SK-N-SH treated with all-trans-retinoic acid at 6 μM for 48 hours (cell line): ENCODE data around the gene LMNB1.

ENCODE experiments used
- ATAC-seq: fragments of 200-7000 bp; cut with Tn5 transposase; 3 replicates; pipeline ENCODE4 v1.9.1; 2020; ENCODE audit warnings: mild to moderate bottlenecking, moderate library complexity
- ARNTL ChIP-seq: fragments of 450-650 bp; formaldehyde crosslinking; IDR thresholded peaks from 2 replicates; pipeline ENCODE4 v1.5.0; 2020; ENCODE audit warnings: low read depth, mild to moderate bottlenecking, moderate library complexity, borderline replicate concordance
- BACH2 ChIP-seq: fragments of 250-450 bp; sonication (Bioruptor Pico); IDR thresholded peaks from 2 replicates; pipeline ENCODE4 v1.9.0; 2021; ENCODE audit warnings: mild to moderate bottlenecking, borderline replicate concordance
- CSDC2 ChIP-seq: fragments of 250-450 bp; sonication (Bioruptor Pico); IDR thresholded peaks from 2 replicates; pipeline ENCODE4 v1.5.0; 2020; ENCODE audit warnings: mild to moderate bottlenecking, moderate library complexity
- CSRNP3 ChIP-seq: fragments of 250-450 bp; sonication (Bioruptor Pico); IDR thresholded peaks from 2 replicates; pipeline ENCODE4 v1.5.1; 2021; ENCODE audit warnings: mild to moderate bottlenecking, moderate library complexity
- GLIS3 ChIP-seq: fragments of 250-450 bp; sonication (Bioruptor Pico); IDR thresholded peaks from 2 replicates; pipeline ENCODE4 v1.5.0; 2020; ENCODE audit warnings: mild to moderate bottlenecking, moderate library complexity
- OSR1 ChIP-seq: fragments of 250-450 bp; sonication (Bioruptor Pico); IDR thresholded peaks from 2 replicates; pipeline ENCODE4 v1.8.0; 2022; ENCODE audit warnings: moderate library complexity, mild to moderate bottlenecking, inconsistent platforms
- PATZ1 ChIP-seq: fragments of 250-450 bp; sonication (Bioruptor Pico); IDR thresholded peaks from 2 replicates; pipeline ENCODE4 v1.8.0; 2020; ENCODE audit warnings: mild to moderate bottlenecking, moderate library complexity, borderline replicate concordance
- POU6F1 ChIP-seq: fragments of 250-450 bp; sonication (Bioruptor Pico); IDR thresholded peaks from 2 replicates; pipeline ENCODE4 v1.8.0; 2021; ENCODE audit warnings: low read depth, mild to moderate bottlenecking, moderate library complexity, borderline replicate concordance
- PPARA ChIP-seq: fragments of 250-450 bp; sonication (Bioruptor Pico); IDR thresholded peaks from 2 replicates; pipeline ENCODE4 v1.5.0; 2020; ENCODE audit warnings: mild to moderate bottlenecking, borderline replicate concordance
- SNAI2 ChIP-seq: fragments of 250-450 bp; sonication (Bioruptor Pico); IDR thresholded peaks from 2 replicates; pipeline ENCODE4 v1.5.0; 2020; ENCODE audit warnings: mild to moderate bottlenecking, moderate library complexity
- TCF4 ChIP-seq: fragments of 250-450 bp; sonication (Bioruptor Pico); IDR thresholded peaks from 2 replicates; pipeline ENCODE4 v1.8.0; 2021; ENCODE audit warnings: mild to moderate bottlenecking, moderate library complexity, borderline replicate concordance
- TOX ChIP-seq: fragments of 250-450 bp; sonication (Bioruptor Pico); IDR thresholded peaks from 2 replicates; pipeline ENCODE4 v1.8.0; 2021; ENCODE audit warnings: mild to moderate bottlenecking, moderate library complexity, borderline replicate concordance
- TSHZ2 ChIP-seq: fragments of 250-450 bp; sonication (Bioruptor Pico); IDR thresholded peaks from 2 replicates; pipeline ENCODE4 v1.5.0; 2020; ENCODE audit warnings: mild to moderate bottlenecking, moderate library complexity
- ZC3H10 ChIP-seq: fragments of 250-450 bp; sonication (Bioruptor Pico); IDR thresholded peaks from 2 replicates; pipeline ENCODE4 v1.5.1; 2021; ENCODE audit warnings: mild to moderate bottlenecking, moderate library complexity
- ZFP3 ChIP-seq: fragments of 250-450 bp; sonication (Bioruptor Pico); IDR thresholded peaks from 2 replicates; pipeline ENCODE4 v1.5.0; 2020; ENCODE audit warnings: mild to moderate bottlenecking, moderate library complexity
- ZFP30 ChIP-seq: fragments of 450-650 bp; formaldehyde crosslinking; IDR thresholded peaks from 2 replicates; pipeline ENCODE4 v1.5.0; 2022; ENCODE audit warnings: mild to moderate bottlenecking, moderate library complexity
- ZNF565 ChIP-seq: fragments of 450-650 bp; formaldehyde crosslinking; conservative IDR thresholded peaks from 2 replicates; pipeline ENCODE4 v1.5.0; 2020; ENCODE audit warnings: low read depth, mild to moderate bottlenecking, moderate library complexity
- TF ChIP-seq, protein P1 (sequence below): fragments of 250-450 bp; sonication (Bioruptor Pico); IDR thresholded peaks from 2 replicates; pipeline ENCODE4 v1.5.1; 2020; ENCODE audit warnings: low read depth, mild to moderate bottlenecking, moderate library complexity

Gene LMNB1

GRCh38 chr5:126854526-126855110 lies 77.7 kb downstream of the LMNB1 start (continued):
- no peak for TF ChIP-seq TSHZ2

DNA sequence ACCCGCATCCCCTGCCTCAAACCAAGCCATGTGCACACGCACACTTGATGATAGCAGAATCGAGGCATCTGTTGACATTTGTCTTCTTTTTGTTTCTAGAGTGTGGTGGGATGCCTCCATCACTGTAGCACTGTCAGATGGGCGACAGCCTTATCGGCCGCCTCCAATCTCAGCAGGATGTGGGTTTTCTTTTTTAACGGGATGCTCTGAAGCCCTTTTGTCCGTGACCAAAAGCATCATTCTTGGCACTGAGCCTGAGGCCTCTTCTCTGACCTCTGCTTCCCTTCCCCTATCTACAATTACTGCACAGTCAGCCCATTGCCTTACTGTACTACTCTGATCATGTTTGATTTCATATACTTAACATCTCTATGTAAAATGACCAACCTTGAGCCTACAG lies 78.3 kb downstream of the LMNB1 start:
- ATAC-seq = no peak
- TF ChIP-seq OSR1 (CRISPR knock-in tag) = no peak
- TF ChIP-seq PATZ1 (CRISPR knock-in tag) = no peak
- TF ChIP-seq, protein P1, sequence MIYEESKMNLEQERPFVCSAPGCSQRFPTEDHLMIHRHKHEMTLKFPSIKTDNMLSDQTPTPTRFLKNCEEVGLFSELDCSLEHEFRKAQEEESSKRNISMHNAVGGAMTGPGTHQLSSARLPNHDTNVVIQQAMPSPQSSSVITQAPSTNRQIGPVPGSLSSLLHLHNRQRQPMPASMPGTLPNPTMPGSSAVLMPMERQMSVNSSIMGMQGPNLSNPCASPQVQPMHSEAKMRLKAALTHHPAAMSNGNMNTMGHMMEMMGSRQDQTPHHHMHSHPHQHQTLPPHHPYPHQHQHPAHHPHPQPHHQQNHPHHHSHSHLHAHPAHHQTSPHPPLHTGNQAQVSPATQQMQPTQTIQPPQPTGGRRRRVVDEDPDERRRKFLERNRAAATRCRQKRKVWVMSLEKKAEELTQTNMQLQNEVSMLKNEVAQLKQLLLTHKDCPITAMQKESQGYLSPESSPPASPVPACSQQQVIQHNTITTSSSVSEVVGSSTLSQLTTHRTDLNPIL (CRISPR knock-in tag) = no peak
- no peak for TF ChIP-seq ZFP30 (CRISPR knock-in tag)
- TF ChIP-seq BACH2 (CRISPR knock-in tag) = no peak
- no peak for TF ChIP-seq PPARA
- no peak for TF ChIP-seq POU6F1
- TF ChIP-seq TCF4 (CRISPR knock-in tag) = no peak
- no peak for TF ChIP-seq CSDC2 (CRISPR knock-in tag)

GRCh38 chr5:126857472-126858410 lies 80.8 kb downstream of the LMNB1 start:
- no peak for TF ChIP-seq PPARA
- no peak for TF ChIP-seq TOX (CRISPR knock-in tag)
- TF ChIP-seq OSR1 (CRISPR knock-in tag) = no peak
- no peak for TF ChIP-seq ARNTL (CRISPR knock-in tag)
- TF ChIP-seq GLIS3 (CRISPR knock-in tag) = no peak
- TF ChIP-seq ZFP3 (CRISPR knock-in tag) = no peak
- no peak for TF ChIP-seq CSDC2 (CRISPR knock-in tag)
- TF ChIP-seq ZNF565 (CRISPR knock-in tag) = no peak
- TF ChIP-seq ZC3H10 = no peak
- no peak for TF ChIP-seq POU6F1
- TF ChIP-seq SNAI2 (CRISPR knock-in tag) = no peak
- ATAC-seq = no peak

- ATAC-seq = no peak
- TF ChIP-seq GLIS3 (CRISPR knock-in tag) (no peak), TCF4 (CRISPR knock-in tag) (no peak), ZNF565 (CRISPR knock-in tag) (no peak), POU6F1 (no peak), ZFP3 (CRISPR knock-in tag) (no peak), CSRNP3 (no peak), CSDC2 (CRISPR knock-in tag) (no peak), BACH2 (CRISPR knock-in tag) (no peak)
Observed at GRCh38 chr5:126858441-126858840, 81.5 kb downstream of the LMNB1 start.
